Measurements from ENCODE around the gene CADM2.
"Not testable (repeated sequence)": the region's sequence is repeated elsewhere in the genome, so short reads cannot be mapped to it uniquely, and the experiment has no call there.

CADM2 gene

DNA sequence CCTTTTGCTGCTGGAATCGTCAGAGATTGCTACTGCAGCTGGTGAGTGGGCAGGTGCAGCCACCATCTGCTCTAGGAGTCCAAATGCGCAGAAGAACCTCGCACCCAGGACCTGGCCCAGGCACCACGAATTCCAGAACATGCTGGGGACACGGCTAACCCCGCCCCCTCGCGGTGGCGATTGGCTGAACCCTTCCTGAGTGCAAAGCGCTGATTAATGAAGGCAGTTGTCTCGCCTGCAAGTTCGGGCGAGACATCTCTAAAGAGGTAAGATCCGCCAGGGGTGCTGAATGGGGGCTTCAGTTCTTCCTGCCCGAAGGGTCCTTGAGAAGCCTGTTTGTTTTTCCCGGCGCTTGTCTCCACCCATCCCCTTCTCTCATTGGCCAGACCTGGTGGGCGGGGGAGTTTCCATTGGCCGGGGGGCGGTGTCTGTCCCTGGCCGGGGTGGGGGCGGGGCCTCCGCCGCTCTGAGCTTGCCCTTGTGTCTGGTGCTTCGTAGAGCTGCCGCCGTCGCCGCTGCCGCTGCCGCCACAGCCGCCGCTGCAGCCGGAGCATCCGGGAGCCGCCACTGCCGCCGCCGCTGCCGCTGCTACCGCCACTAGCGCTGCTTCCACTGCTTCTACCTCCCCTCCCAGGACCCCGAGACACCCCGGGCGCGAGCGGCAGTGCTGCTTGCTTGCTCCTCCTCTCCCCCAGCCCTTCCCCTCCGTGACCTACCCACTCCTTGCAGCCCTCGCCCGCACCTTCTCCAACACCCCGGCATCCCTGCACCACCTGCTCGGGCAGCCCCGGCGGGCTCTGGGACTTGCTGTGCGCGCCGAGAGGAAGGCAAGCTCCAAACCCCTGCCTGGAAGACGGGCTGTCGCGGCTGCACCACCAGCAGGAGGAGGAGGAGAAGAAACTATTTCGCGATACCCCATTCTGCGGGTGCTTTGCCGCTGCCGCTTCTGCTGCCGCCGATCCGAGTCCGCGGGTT, at the start of gene CADM2:
Gene CADM2 (plus strand): TSS at position 495 of the 975 bp plus-strand sequence.
- peak; percentile 61 for DNase-seq

DNA sequence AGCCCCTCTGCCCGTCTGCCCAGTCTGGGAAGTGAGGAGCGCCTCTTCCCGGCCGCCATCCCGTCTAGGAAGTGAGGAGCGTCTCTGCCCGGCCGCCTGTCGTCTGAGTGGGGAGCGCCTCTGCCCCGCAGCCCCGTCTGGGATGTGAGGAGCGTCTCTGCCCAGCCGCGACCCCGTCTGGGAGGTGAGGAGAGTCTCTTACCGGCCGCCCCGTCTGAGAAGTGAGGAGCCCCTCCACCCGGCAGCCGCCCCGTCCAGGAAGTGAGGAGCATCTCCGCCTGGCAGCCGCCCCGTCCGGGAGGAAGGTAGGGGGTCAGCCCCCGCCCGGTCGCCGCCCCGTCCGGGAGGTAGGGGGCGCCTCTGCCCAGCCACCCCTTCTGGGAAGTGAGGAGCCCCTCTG, 40.2 kb upstream of the CADM2 start:
- DNase-seq, result not testable (repeated sequence)

DNA sequence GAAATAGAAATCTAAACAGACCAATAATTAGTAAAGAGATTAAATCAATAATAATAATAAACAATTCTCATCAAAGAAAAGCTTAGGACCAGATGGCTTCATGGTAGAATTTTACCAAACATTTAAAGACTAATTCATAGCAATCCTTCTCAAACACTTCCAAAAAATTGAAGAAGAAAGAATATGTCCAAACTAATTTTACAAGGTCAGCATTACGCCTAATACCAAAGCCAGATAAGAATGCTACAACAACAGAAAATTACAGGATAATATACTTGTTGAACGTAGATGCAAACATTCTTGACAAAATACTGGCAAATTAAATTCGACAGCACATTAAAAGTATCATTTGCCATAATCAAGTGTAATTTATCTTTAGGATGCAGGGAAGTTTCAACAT, 36.1 kb upstream of the CADM2 start:
- no peak for DNase-seq

DNA sequence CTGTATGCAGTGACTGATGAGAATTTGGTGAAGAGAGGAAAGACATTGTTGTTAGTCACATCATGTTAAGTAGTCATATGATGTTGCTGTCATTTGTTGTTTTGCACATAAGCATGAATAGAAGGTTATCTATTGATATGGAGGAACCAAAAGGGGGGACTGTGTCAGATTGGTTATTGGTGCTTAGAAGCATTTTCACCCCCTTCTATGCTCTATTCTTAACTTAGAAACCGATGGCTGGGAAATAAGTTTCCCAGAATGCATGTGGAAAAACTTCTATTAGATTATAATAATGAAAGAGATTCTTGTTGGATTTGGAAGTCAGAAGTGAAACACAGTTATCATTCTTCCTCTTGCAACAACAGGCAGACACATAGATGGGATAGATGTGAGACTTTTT, 33.2 kb upstream of the CADM2 start:
- DNase-seq, result no peak

GRCh38 chr3:84943379-84943778, 15.4 kb upstream of the CADM2 start:
- no peak for DNase-seq

DNA sequence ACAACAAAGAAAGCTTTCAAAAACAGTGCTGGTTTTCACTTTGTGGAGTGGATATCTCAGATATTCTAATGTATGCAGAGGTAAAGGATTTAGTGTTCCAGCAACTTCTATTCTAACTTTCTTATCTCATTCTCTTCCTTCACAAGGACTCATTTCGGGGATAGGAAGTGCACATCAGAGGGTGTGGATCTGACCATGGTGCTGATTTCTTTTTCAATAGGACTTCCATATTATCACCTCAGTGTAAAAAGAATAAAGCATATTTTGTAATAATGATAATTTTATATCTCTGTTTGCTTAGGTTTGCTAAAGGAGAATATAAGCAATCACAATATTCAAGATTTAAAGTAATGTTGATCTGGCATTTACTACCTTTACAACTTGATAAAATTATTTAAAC, 12.5 kb upstream of the CADM2 start:
- no peak for DNase-seq

DNA sequence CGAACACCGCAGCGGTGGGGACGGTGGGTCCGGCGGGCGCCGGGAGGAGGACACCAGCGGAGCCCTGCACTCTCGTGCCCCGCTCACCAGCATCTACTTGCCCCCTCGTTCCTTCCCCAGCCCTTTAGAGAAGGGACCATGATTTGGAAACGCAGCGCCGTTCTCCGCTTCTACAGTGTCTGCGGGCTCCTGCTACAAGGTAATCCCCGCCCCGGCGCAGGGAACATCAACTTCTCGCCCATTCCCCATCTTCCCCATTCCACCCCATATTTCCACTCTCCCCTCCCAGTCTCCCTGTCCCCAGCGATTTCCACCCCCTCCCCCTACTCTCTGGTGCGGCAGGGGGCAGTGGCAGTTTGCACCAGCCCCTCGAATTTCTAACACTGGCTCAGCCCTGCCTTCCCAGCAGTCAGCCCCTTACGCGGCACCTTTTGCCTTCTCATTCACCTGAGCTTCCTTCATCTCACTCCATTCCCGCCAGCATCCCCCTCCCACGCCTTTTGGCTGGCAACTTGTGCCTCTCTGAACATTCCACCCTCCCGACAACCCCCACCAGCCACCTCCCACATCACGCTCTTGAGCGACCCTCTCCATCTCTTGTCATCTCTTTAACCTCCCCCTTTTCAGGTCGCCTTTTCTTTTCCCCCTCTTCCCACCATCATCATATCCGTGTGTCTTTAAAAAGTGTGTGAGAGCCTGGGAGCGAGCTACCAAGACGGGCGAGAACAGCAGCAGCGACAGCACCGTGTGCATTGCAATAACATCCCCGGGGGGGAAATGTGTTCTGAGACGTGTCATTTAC, 882 bp downstream of the CADM2 start:
- no peak for DNase-seq

- no peak for DNase-seq
Measured at GRCh38 chr3:84960581-84960980, 1.8 kb downstream of the CADM2 start.

- DNase-seq, result no peak
Measured at GRCh38 chr3:84961011-84961410, 2.2 kb downstream of the CADM2 start.

- no peak for DNase-seq
Measured at GRCh38 chr3:84961521-84962255, 2.9 kb downstream of the CADM2 start.

DNA sequence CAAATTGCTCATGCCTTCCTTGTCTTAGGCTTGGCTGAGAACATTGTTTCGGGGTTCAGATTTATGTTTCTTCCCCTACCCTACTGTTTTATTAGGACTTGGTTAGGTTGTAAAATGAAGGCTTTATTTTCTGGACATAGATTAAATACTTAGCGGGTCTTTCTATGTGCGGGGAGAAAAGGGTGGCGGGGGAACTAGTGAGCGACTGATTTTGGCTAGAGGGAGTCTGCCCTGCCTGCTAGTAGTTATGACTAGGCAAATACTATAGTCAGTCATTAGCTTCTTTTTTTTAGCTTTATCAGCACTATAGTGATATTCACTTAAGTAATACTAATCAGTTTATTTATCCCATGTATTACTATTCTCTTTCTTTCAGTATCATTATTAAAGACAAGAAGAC, 3.6 kb downstream of the CADM2 start:
- DNase-seq, result no peak

DNA sequence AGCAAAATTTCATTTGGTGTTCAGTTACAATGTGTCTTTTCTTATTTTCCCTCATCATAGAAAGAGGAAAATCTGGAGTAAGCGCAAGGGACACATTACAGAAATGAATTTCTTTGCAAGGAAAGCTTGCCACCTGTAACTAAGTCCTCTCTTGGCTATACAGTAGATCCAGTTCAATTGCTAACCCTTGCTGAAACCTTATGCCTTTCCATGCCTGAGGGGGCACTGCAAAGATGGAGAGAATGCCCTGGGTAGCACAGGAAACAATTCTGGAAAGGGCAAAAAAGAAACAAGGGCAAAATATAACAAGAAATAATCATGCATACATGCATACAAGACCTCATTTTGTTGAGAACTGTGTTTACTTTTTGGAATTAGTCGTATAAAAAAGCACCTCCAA, 4.3 kb downstream of the CADM2 start:
- DNase-seq, result no peak

DNA sequence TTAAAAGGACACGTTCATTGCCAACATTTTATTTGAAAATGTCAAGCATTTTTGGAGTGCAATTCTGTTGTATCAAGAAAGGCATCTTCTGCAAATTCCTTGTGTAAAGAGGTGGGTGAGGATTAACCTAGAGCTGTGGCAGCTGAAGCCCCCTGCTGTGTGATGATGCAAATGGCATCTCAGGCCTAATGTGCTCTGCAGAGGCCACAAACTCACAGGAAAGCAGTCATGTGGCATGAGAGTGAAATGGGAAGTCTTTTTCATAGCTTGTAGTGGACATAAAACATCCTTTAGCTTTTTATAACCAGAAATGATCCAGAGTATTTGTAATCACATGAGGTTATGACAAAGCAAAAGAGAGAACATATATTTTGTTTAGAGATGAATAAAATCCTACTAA, 6.4 kb downstream of the CADM2 start:
- DNase-seq, result no peak

- DNase-seq, result no peak
Measured at GRCh38 chr3:84967767-84968581, 9.2 kb downstream of the CADM2 start.

DNA sequence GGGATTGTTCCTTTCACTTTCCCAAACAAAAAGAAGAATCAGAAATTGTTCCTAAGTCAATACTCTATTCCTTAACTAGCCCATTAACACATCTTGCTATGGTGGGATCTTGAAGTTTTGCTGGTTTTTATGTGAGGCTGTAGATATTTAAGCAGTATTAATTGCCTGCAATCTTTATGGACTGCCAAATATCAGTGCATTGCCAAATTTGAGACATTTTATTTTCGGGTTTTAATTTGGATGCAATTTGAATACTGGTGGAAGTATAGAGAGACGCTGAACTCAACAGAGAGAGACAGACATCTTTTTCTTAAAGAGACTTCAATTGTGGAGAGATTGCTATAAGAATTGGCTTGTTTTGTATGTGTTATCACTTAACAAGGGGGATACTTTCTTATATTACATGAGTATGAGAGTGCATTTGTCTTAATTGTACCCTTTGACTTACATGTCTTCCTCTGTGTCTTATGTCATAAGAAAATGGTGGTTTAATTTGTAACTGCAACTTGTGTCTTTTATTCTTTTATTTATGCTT, 10.0 kb downstream of the CADM2 start:
- DNase-seq, result no peak

- no peak for DNase-seq
Measured at GRCh38 chr3:84974347-84974746, 15.6 kb downstream of the CADM2 start.

DNA sequence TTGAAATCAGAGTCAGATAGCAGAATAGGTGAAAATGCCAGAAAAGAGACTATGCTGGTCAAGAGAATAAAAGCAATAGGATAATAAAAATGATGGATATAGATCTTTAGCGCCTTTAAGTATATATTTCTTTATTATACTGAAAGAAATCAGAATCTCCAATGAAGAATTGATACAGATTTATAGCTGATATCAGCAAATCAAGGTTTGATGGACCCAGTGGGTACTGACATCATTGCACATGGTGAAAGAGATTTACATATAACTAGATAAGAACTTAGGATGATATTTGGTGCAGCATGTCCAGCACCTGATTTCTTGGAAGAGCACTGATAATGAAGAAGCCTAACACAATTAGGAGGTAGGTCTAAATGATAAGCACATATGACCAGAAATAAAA, 18.2 kb downstream of the CADM2 start:
- DNase-seq, result no peak

DNA sequence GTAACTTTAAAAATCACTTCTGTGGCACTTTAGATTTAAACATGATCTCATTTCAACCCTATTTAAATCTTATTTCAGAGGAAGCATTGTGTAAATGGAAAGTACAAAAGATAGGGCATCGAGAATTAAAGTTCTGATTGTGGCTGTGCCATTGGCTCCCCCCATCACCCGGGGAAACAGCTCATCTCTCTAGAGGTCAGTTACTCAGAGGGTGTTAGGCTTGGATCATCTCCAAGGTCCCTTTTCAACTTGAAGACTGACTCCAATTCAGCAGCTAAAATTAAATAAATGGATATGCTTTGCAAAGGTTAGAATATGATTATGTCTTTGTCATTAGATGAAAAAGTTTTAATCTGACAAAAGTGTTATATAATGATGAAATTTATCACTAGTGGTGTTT, 20.1 kb downstream of the CADM2 start:
- no peak for DNase-seq

- no peak for DNase-seq
Measured at GRCh38 chr3:84980011-84980410, 21.2 kb downstream of the CADM2 start.

- no peak for DNase-seq
Measured at GRCh38 chr3:84980456-84980855, 21.7 kb downstream of the CADM2 start.

GRCh38 chr3:84983490-84983889, 24.7 kb downstream of the CADM2 start:
- DNase-seq, result no peak

DNA sequence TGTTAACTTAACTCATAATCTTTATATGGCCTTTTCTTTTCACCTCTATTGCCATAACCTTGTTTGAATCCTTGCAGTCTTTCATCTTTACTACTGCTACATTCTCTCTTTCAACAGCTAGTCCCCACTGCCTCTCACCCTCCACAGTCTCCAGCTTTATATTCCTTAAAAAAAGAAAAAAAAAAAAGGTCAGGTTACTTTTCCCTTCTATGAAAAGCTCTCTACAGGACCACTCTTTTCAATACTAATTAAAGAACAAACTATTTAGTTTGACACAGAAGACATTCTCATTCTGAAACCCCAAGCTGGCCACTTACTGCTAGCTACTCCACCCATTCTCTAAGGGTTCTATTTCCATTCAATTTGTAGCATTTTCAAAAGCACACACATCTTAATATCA, 25.6 kb downstream of the CADM2 start:
- DNase-seq, result no peak

Measured in CD4-positive, alpha-beta T cell treated with Interleukin-17A for 4 hours (primary cell).